Stimulated activated naive B cell treated with anti-CD40 and anti-IgM and Interleukin-4, amounts not matched to agents 10 μg/mL and 1 μg/mL and 100 μg/mL, for 72 hours (primary cell): ENCODE measurements around the gene PHKA1.
"Not testable (repeated sequence)": the region's sequence is repeated elsewhere in the genome, so short reads cannot be mapped to it uniquely, and the experiment has no call there.

Experiments
- ATAC-seq, 2 donors: fragments of 150-1000 bp; cut with Tn5 transposase; replicated peaks; 2 replicates each; pipeline ENCODE4 v1.10.0; 2021; ENCODE audit warnings: moderate library complexity in 1 of 2
- DNase-seq: peaks from one replicate; pipeline ENCODE4 v3.0.0; 2021
- H3K27ac Mint-ChIP-seq: one replicate; pipeline ENCODE4 v1.8.0; 2022; ENCODE audit warnings: mild to moderate bottlenecking, mixed read lengths
- H3K27me3 Mint-ChIP-seq, 2 donors: one replicate each; pipeline ENCODE4 v1.8.0; 2022; ENCODE audit warnings: mixed read lengths in 2 of 2
- H3K36me3 Mint-ChIP-seq, 2 donors: one replicate each; pipeline ENCODE4 v1.8.0; 2022; ENCODE audit warnings: mixed read lengths in 2 of 2, mild to moderate bottlenecking in 1 of 2
- H3K4me1 Mint-ChIP-seq, 2 donors: one replicate each; pipeline ENCODE4 v1.8.0; 2022; ENCODE audit warnings: mixed read lengths in 2 of 2, mild to moderate bottlenecking in 1 of 2
- H3K4me3 Mint-ChIP-seq, 2 donors: one replicate each; pipeline ENCODE4 v1.8.0; 2022; ENCODE audit warnings: mild to moderate bottlenecking in 2 of 2, mixed read lengths in 2 of 2, moderate library complexity in 1 of 2
- H3K9me3 Mint-ChIP-seq, 2 donors: one replicate each; pipeline ENCODE4 v1.8.0; 2022; ENCODE audit warnings: mixed read lengths in 2 of 2, mild to moderate bottlenecking in 1 of 2

Gene PHKA1

DNA sequence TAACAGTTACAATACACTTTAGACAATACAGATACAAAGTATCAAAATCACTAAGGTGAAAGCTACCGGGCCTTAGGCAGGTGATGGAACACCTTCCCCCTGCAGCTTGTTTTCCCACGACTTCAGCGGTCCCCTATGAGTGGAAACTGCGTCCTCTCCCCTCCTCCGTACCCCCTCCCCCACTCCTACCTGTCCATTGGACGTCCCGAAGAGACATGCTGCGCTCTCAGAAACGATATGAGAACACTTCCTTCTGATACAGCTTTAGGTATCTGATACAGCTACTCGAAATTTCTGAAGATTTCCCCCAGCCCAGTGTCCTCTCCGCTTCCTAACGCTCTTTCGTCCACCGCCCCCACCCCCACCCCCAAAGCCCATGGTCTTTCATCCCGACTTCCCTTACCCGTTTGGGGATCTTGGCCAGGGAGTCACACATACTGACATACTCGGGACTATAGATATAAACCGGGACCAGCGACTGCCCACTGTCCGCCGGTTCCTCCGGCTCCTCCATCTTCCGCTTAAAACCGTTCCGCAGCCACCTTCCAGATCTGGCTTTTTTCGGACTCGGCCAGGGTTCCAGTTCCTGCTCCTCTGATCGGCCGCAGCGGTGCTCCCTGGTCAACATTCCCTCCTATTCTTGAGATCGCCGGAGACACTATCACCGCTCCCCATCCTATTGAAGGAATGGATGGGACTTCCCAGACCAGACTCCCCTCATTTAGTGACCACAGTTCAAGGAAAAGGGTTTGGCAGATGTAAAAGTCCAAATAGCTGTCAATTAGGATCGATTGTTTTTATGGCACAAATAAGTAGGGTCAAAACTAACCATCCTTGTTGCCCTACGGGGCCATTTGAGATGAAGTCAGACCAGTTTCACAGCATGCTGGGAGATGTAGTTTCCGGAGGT lies 141.6 kb downstream of the PHKA1 start, which contains the start of gene HDAC8:
Gene HDAC8 (minus strand): TSS at position 596 of the 910 bp plus-strand sequence. CDS start 82 bp downstream, at position 514.
- peaks cover 9 to 13% of the 10 kb centered on the region in 2 donors for H3K27me3 Mint-ChIP-seq
- peak within 1 kb of the TSS; percentile 89 for H3K27ac Mint-ChIP-seq
- H3K9me3 Mint-ChIP-seq: no peaks in the 10 kb centered on the region
- ATAC-seq: peak; percentile 95 to 97
- H3K4me3 Mint-ChIP-seq: peak within 1 kb of the TSS; percentile 86 to 87
- peak; percentile 50 for DNase-seq
- peaks cover 0 to 2% of the 10 kb centered on the region in 2 donors for H3K4me1 Mint-ChIP-seq
- peaks cover 0 to 1% of the 10 kb centered on the region in 2 donors for H3K36me3 Mint-ChIP-seq

DNA sequence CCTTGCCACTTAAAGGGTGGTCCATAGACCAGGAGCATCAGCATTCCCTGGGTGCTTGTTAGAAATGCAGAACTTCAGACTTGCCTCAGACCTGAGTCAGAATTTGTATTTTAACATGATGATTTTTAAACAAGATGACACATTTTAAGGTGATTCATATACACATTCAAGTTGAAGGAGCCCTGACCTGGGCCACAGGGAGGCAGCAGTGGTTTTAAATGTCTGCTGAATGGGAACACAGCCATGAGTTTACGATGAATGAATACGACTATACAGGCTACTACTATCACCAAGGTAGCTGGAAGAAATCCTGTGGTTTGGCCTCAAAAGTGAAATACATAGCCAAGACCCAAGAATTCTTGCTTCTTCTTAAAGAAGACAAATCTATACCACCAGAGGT lies 144.3 kb downstream of the PHKA1 start:
- peaks cover 0 to 2% of the 10 kb centered on the region in 2 donors for H3K4me1 Mint-ChIP-seq
- peaks cover 7 to 8% of the 10 kb centered on the region in 2 donors for H3K36me3 Mint-ChIP-seq
- H3K9me3 Mint-ChIP-seq: no peaks in the 10 kb centered on the region
- ATAC-seq (no peak), DNase-seq (no peak)
- no peak overlapping the region for H3K27ac Mint-ChIP-seq
- H3K4me3 Mint-ChIP-seq: no peak overlapping the region
- peaks cover 0 to 2% of the 10 kb centered on the region in 2 donors for H3K27me3 Mint-ChIP-seq

DNA sequence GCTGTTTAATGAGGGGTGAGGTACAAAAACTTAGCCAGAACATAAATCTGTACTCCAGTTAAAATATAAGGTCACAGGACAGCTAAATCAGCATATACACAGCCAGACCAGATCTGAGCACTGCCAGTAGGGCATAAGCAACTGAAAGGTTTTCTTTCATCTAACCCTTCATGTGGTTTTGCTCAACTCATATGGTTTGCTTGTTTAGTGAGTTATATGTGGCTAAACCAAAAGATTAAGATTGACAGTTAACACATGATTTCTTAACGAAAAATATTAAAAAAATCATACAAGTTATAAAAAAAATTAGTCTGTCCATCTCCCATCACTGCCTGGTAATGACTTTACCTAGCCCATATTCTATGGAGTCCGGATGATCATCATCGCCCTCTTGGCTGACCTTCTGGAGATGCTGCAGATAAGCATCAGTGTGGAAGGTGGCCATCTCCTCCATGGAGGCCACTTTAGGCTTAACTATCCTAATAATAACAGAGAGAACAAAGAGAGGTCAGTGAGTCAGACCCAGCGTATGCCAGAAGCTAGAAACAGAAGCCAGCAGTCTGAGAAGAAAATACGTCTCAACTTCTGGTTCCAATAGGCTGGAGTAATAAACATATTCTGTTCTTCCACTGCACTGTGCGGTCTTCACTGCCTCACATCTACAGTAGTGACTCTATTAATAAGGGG lies 145.6 kb downstream of the PHKA1 start:
- peaks cover 0 to 2% of the 10 kb centered on the region in 2 donors for H3K4me1 Mint-ChIP-seq
- ATAC-seq (no peak), DNase-seq (no peak)
- H3K4me3 Mint-ChIP-seq: no peak overlapping the region
- no peaks in the 10 kb centered on the region for H3K9me3 Mint-ChIP-seq
- H3K36me3 Mint-ChIP-seq: peaks cover 7 to 8% of the 10 kb centered on the region in 2 donors
- H3K27me3 Mint-ChIP-seq: no peaks in the 10 kb centered on the region
- H3K27ac Mint-ChIP-seq: no peak overlapping the region

DNA sequence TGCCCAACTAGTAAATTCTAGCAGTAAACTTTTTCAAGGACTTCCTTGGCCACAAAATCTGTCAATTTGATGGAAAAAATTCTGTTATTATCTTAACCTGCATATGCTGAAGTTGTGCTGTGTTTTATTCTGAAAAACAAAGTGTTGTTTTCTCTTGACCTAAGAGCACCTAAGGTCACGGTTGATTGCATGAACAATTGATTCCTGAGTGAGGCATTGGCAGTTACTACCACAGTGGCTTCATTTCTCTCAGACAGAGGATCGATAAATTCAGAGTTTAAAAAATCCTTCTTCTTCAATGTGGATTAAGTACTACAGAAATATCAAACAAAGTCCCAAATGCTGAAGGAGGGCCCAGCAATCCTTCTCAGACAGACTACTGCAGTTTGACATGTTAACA lies 147.7 kb downstream of the PHKA1 start:
- Mint-ChIP-seq H3K4me1 (no peaks in the 10 kb centered on the region), H3K27ac (no peak overlapping the region), H3K27me3 (no peaks in the 10 kb centered on the region), H3K9me3 (no peaks in the 10 kb centered on the region), H3K36me3 (peaks cover 11 to 15% of the 10 kb centered on the region in 2 donors), H3K4me3 (no peak overlapping the region)
- ATAC-seq (no peak), DNase-seq (no peak)

DNA sequence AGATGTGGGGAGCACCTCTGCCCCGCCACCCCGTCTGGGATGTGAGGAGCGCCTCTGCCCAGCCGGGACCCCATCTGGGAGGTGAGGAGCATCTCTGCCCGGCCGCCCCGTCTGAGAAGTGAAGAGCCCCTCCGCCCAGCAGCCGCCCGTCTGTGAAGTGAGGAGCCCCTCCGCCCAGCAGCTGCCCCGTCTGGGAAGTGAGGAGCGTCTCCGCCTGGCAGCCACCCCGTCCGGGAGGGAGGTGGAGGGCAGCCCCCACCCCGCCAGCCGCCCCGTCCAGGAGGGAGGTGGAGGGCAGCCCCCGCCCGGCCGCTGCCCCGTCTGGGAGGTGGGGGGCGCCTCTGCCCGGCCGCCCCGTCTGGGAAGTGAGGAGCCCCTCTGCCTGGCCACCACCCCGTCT lies 154.5 kb downstream of the PHKA1 start:
- not testable (repeated sequence) for H3K9me3 Mint-ChIP-seq, DNase-seq, ATAC-seq, H3K4me3 Mint-ChIP-seq, H3K27me3 Mint-ChIP-seq, H3K27ac Mint-ChIP-seq
- H3K4me1 Mint-ChIP-seq: peaks cover 7 to 13% of the 10 kb centered on the region in 2 donors
- peaks cover 18 to 33% of the 10 kb centered on the region in 2 donors for H3K36me3 Mint-ChIP-seq

DNA sequence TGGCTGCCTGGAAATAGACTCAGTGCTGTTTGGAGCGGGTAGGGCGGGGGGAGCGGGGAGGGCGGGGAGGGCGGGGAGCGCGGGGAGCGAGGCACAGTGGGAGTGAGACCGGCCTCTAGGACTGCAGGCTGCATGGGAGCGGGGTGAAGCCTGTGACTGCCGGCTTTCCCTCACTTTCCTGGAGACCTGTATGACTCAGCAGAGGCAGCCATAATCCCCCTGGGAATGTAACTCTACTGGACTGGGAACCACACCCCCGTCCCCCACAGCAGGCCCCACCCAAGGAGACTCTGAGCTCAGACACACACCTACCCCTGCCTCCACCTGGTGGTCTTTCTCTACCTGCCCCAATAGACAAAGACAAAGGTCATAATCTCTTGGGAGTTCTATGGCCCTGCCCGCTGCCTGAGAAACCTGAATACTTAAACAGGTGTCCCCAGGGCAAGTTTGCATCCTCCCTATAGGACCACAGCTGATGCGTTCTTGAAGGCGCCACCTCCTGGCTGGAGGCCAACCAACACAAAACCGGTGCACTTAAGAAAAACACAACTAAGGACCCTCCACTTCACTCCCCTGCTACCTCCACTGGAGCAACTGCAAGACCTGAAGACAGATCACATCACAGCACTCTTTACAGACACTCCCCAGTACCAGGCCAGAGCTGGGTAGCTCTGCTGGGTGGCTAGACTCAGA lies 159.5 kb downstream of the PHKA1 start:
- DNase-seq: no peak
- peaks cover 0 to 5% of the 10 kb centered on the region in 2 donors for H3K27me3 Mint-ChIP-seq

DNA sequence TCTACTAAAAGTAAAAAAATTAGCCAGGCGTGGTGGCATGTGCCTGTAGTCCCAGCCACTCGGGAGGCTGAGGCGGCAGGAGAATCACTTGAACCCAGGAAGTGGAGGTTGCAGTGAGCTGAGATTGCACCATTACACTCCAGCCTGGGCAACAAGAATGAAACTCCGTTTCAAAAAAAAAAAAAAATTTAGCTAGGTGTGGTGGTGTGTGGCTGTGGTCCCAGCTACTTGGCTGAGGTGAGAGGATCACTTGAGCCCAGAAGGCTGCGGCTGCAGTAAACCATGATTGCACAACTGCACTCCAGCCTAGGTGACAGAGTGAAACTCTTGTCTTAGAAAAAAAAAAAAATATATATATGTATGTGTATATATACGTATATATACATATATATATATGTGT lies 161.7 kb downstream of the PHKA1 start:
- ATAC-seq, H3K27me3 Mint-ChIP-seq, H3K36me3 Mint-ChIP-seq, H3K27ac Mint-ChIP-seq, H3K9me3 Mint-ChIP-seq, H3K4me3 Mint-ChIP-seq, H3K4me1 Mint-ChIP-seq, DNase-seq: not testable (repeated sequence)

More for the DNA sequence above, 159.5 kb downstream of the PHKA1 start:
- Mint-ChIP-seq H3K4me3 (no peak overlapping the region), H3K27ac (no peak overlapping the region), H3K9me3 (no peaks in the 10 kb centered on the region), H3K4me1 (peaks cover 7 to 13% of the 10 kb centered on the region in 2 donors), H3K36me3 (peaks cover 15 to 20% of the 10 kb centered on the region in 2 donors)
- no peak for ATAC-seq

DNA sequence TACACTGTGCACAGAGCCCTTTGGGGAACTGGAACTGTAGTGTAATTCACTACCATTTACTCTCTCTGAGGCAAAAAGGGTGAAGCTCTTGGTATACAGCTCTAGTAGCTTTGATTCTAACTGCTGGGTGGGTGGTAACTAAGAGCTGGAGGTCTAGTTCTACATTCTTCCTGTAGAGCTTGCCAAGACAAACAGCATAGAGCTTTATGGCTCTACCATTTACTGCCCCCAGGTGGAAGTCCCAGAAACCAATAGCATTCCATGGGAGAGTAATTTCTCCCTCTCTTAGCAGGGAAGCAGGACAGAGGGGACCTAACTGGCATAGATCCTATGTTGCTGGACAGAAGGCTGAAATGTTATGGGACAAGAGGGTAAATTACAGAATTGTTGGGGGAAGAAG lies 168.1 kb downstream of the PHKA1 start:
- no peak for ATAC-seq
- Mint-ChIP-seq H3K27ac (no peak overlapping the region), H3K9me3 (no peaks in the 10 kb centered on the region), H3K36me3 (peaks cover 0 to 4% of the 10 kb centered on the region in 2 donors), H3K4me1 (peaks cover 0 to 2% of the 10 kb centered on the region in 2 donors), H3K27me3 (no peaks in the 10 kb centered on the region), H3K4me3 (no peak overlapping the region)
- DNase-seq: no peak

DNA sequence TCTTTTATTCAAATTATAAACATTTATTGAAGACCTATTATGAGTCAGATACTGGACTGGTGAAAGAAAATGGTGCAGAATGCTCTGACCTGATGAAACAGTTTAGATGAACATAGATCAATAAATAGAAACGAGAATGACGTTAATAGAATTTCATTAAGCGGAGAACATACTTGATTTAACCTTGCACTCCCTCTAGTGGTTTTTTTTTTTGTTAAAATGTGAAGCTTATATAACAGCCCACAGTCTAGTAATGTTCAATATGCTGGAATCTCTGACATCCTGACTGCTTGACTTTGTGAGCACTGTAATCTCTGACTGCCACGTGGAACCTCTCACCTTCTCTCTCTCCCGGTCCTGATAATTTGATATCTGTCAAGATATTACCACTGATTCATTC lies 173.8 kb downstream of the PHKA1 start:
- peaks cover 0 to 4% of the 10 kb centered on the region in 2 donors for H3K27me3 Mint-ChIP-seq
- H3K4me1 Mint-ChIP-seq: no peaks in the 10 kb centered on the region
- no peaks in the 10 kb centered on the region for H3K9me3 Mint-ChIP-seq
- H3K4me3 Mint-ChIP-seq: no peak overlapping the region
- ATAC-seq (peak in 1 of 2 donors; percentile 27), DNase-seq (no peak)
- H3K36me3 Mint-ChIP-seq: no peaks in the 10 kb centered on the region
- no peak overlapping the region for H3K27ac Mint-ChIP-seq

DNA sequence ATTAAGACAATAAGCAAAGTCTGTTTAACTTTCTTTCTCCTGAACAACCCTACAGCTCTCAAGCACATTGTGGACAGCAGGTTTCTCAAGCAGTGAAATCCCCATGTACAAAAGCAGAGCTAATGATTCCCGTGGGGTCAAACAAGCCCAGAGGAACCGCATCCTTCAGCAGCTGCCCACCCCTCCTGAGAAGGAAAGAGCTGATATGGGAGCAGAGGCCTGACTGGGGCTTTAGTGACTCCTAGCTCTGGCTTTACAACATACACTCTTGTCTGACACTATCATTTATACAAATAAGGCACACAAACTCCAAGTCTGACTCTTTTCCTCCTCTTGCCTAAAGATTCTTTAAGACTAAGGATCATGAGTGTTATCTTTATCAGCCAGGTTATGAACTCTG lies 174.3 kb downstream of the PHKA1 start:
- DNase-seq (no peak), ATAC-seq (no peak)
- Mint-ChIP-seq H3K27ac (no peak overlapping the region), H3K4me3 (no peak overlapping the region), H3K4me1 (no peaks in the 10 kb centered on the region), H3K36me3 (no peaks in the 10 kb centered on the region), H3K27me3 (peaks cover 0 to 4% of the 10 kb centered on the region in 2 donors), H3K9me3 (no peaks in the 10 kb centered on the region)

DNA sequence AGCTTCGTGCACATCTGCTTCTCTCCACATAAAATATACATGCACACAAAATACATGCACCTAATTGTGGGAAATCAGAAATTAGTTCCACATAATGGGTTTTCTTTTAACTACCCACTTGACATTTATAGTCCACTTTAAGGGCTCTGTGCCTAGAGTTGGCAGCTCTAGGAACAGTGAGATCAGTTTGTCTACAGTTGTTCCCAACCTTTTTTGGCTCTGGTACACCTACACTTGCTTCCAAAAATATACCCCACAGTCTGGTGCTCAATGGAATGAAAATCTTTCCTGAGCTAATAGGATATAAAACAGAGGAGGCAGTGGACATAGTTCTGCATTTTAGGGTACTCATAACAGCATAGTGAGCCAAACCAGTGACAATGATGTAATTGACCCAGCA lies 177.6 kb downstream of the PHKA1 start:
- Mint-ChIP-seq H3K27me3 (peaks cover 0 to 4% of the 10 kb centered on the region in 2 donors), H3K27ac (no peak overlapping the region), H3K9me3 (no peaks in the 10 kb centered on the region), H3K4me1 (no peaks in the 10 kb centered on the region), H3K36me3 (no peaks in the 10 kb centered on the region), H3K4me3 (no peak overlapping the region)
- no peak for ATAC-seq
- no peak for DNase-seq

DNA sequence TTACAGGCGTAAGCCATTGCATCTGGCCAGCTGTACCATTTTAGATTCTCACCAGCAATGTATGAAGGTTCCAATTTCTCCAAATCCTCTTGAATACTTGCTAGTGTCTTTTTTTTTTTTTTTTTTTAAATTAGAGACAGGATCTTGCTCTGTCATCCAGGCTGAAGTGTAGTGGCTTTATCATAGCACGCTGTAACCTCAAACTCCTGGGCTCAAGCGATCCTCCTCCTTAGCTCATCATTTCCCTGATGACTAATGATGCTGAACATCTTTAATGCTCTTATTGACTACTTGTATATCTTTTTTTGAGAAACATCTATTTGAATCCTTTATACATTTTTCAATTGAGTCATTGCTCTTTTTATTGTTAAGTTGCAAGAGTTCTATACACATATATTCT lies 181.7 kb downstream of the PHKA1 start:
- H3K9me3 Mint-ChIP-seq: no peaks in the 10 kb centered on the region
- peaks cover 2 to 12% of the 10 kb centered on the region in 2 donors for H3K4me1 Mint-ChIP-seq
- peaks cover 0 to 4% of the 10 kb centered on the region in 2 donors for H3K27me3 Mint-ChIP-seq
- H3K27ac Mint-ChIP-seq: no peak overlapping the region
- H3K4me3 Mint-ChIP-seq: no peak overlapping the region
- DNase-seq (no peak), ATAC-seq (no peak)
- peaks cover 0 to 6% of the 10 kb centered on the region in 2 donors for H3K36me3 Mint-ChIP-seq
